Vagina (tissue), 2 donors: Measurements from ENCODE around the gene TRIM33. TPM values are rescaled to one million over a fixed set of nuclear protein-coding genes. Genes with fewer than 3 reads are reported as not detected.

Experiments used
- DNase-seq, 2 donors: peaks; one replicate each; pipeline ENCODE4 v3.0.0-alpha.2; 2017; ENCODE audit errors: extremely low spot score in 2 of 2
- H3K27ac ChIP-seq: fragments of 200-600 bp; sonication (generic); one replicate; pipeline ENCODE4 v1.5.1; 2019
- H3K27me3 ChIP-seq: fragments of 200-600 bp; sonication (generic); one replicate; pipeline ENCODE4 v1.5.1; 2019
- H3K36me3 ChIP-seq, 2 donors: fragments of 200-600 bp; sonication (generic); one replicate each; pipeline ENCODE4 v1.5.1; 2017 to 2019
- H3K4me1 ChIP-seq: fragments of 200-600 bp; sonication (generic); one replicate; pipeline ENCODE4 v1.5.1; 2019
- H3K4me3 ChIP-seq, 2 donors: fragments of 200-600 bp; sonication (generic); 1 replicate in 1 of 2; 2 replicates in 1 of 2; pipeline ENCODE4 v1.5.1; 2016 to 2019
- H3K9me3 ChIP-seq: fragments of 200-600 bp; sonication (generic); one replicate; pipeline ENCODE4 v1.5.1; 2019
- CTCF ChIP-seq, 3 experiments: fragments of 450-650 bp in 2 of 3; fragments of 200-600 bp in 1 of 3; sonication (generic) in 1 of 3; IDR thresholded peaks; one replicate each; pipeline ENCODE4 v1.5.1; 2017 to 2019; ENCODE audit warnings: antibody characterized with exemption in 3 of 3, mild to moderate bottlenecking in 2 of 3, moderate library complexity in 2 of 3
- POLR2A ChIP-seq, 2 donors: fragments of 450-650 bp; IDR thresholded peaks; one replicate each; pipeline ENCODE4 v1.6.1; 2017; ENCODE audit warnings: antibody characterized with exemption in 2 of 2, mild to moderate bottlenecking in 2 of 2, moderate library complexity in 2 of 2
- POLR2AphosphoS5 ChIP-seq, 2 donors: sonication (generic); formaldehyde crosslinking; IDR thresholded peaks; one replicate each; pipeline ENCODE4 v1.9.0; 2017; ENCODE audit warnings: antibody characterized with exemption in 2 of 2, mild to moderate bottlenecking in 2 of 2, low read depth in 1 of 2; ENCODE audit not compliant: insufficient read depth in 1 of 2
- intact Hi-C: fragments of 100-400 bp; cut with DNase I; formaldehyde crosslinking; loops from one replicate; pipeline ENCODE4 v1.15.1; 2023
- total RNA-seq: library from RNA; depleted of rRNA; stranded (reverse); fragments of >200 nt; gene quantifications from one replicate; pipeline ENCODE4 v1.2.3, GENCODE V29; 2016

The TRIM33 gene
- total RNA-seq, 1 donor from 2014 or later = 35.8 TPM

GRCh38 chr1:114531094-114531493 lies 20.1 kb upstream of the TRIM33 start:
- no peaks in the 10 kb centered on the region for H3K27me3 ChIP-seq
- no peaks in the 10 kb centered on the region for H3K36me3 ChIP-seq
- intact Hi-C loops = no loop called here
- no peaks in the 10 kb centered on the region for H3K9me3 ChIP-seq
- no peak overlapping the region for H3K4me3 ChIP-seq
- H3K27ac ChIP-seq = no peak overlapping the region
- TF ChIP-seq CTCF (IDR thresholded peaks at IDR 0.05) = no peak
- TF ChIP-seq POLR2A (IDR thresholded peaks at IDR 0.05) = no peak
- TF ChIP-seq POLR2AphosphoS5 (IDR thresholded peaks at IDR 0.05; ENCODE audit: insufficient read depth in 1 of 2, low read depth in 1 of 2) = no peak
- no peak for DNase-seq
- H3K4me1 ChIP-seq = no peaks in the 10 kb centered on the region

GRCh38 chr1:114530224-114530623 lies 19.2 kb upstream of the TRIM33 start:
- H3K27ac ChIP-seq = no peak overlapping the region
- DNase-seq = no peak
- H3K4me1 ChIP-seq = no peaks in the 10 kb centered on the region
- H3K4me3 ChIP-seq = no peak overlapping the region
- no peaks in the 10 kb centered on the region for H3K27me3 ChIP-seq
- no peaks in the 10 kb centered on the region for H3K36me3 ChIP-seq
- intact Hi-C loops = no loop called here
- no peak for TF ChIP-seq POLR2AphosphoS5 (IDR thresholded peaks at IDR 0.05; ENCODE audit: insufficient read depth in 1 of 2, low read depth in 1 of 2)
- TF ChIP-seq CTCF (IDR thresholded peaks at IDR 0.05) = no peak
- TF ChIP-seq POLR2A (IDR thresholded peaks at IDR 0.05) = no peak
- H3K9me3 ChIP-seq = no peaks in the 10 kb centered on the region

GRCh38 chr1:114524944-114525343 lies 13.9 kb upstream of the TRIM33 start:
- no peak overlapping the region for H3K27ac ChIP-seq
- no peak overlapping the region for H3K4me3 ChIP-seq
- H3K9me3 ChIP-seq = no peaks in the 10 kb centered on the region
- no peaks in the 10 kb centered on the region for H3K27me3 ChIP-seq
- DNase-seq = no peak
- no peaks in the 10 kb centered on the region for H3K36me3 ChIP-seq
- TF ChIP-seq POLR2AphosphoS5 (IDR thresholded peaks at IDR 0.05; ENCODE audit: insufficient read depth in 1 of 2, low read depth in 1 of 2) (no peak), CTCF (IDR thresholded peaks at IDR 0.05) (no peak), POLR2A (IDR thresholded peaks at IDR 0.05) (no peak)
- intact Hi-C loops = no loop called here
- no peaks in the 10 kb centered on the region for H3K4me1 ChIP-seq

- Histone ChIP-seq H3K4me1 (no peaks in the 10 kb centered on the region), H3K27me3 (no peaks in the 10 kb centered on the region), H3K36me3 (no peaks in the 10 kb centered on the region), H3K4me3 (no peak overlapping the region), H3K27ac (no peak overlapping the region), H3K9me3 (no peaks in the 10 kb centered on the region)
- no peak for DNase-seq
- intact Hi-C loops = no loop called here
- TF ChIP-seq CTCF (IDR thresholded peaks at IDR 0.05) (no peak), POLR2AphosphoS5 (IDR thresholded peaks at IDR 0.05; ENCODE audit: insufficient read depth in 1 of 2, low read depth in 1 of 2) (no peak), POLR2A (IDR thresholded peaks at IDR 0.05) (no peak)
These were observed 11.2 kb upstream of the TRIM33 start for GRCh38 chr1:114522264-114522575.

- no peaks in the 10 kb centered on the region for H3K4me1 ChIP-seq
- DNase-seq = no peak
- intact Hi-C loops = no loop called here
- TF ChIP-seq POLR2A (IDR thresholded peaks at IDR 0.05) = no peak
- no peak for TF ChIP-seq POLR2AphosphoS5 (IDR thresholded peaks at IDR 0.05; ENCODE audit: insufficient read depth in 1 of 2, low read depth in 1 of 2)
- no peak for TF ChIP-seq CTCF (IDR thresholded peaks at IDR 0.05)
- H3K27ac ChIP-seq = no peak overlapping the region
- no peaks in the 10 kb centered on the region for H3K9me3 ChIP-seq
- H3K27me3 ChIP-seq = no peaks in the 10 kb centered on the region
- H3K4me3 ChIP-seq = no peak overlapping the region
- H3K36me3 ChIP-seq = no peaks in the 10 kb centered on the region
These were observed 10.6 kb upstream of the TRIM33 start for GRCh38 chr1:114521396-114522263.
